OCI-LY7 (cell line): Measurements from ENCODE around the gene ENDOG. TPM values are rescaled to one million over a fixed set of nuclear protein-coding genes. Genes with fewer than 3 reads are reported as not detected.

Source experiments
- BruUV-seq: library from RNA; stranded (reverse); fragments of 400-500 nt; replicated peaks from 2 replicates; lab custom pipeline; 2021; lab: Mats Ljungman, UMichigan
- CTCF ChIA-PET: fragments of 300-600 bp; sonication (Branson Sonifier 250); formaldehyde crosslinking; loops from one replicate; lab custom pipeline; 2022; ENCODE audit warnings: antibody characterized with exemption; ENCODE audit not compliant: unreplicated experiment; lab: Charles Lee
- POLR2A ChIA-PET: fragments of 300-600 bp; sonication (Branson Sonifier 250); formaldehyde crosslinking; loops from one replicate; lab custom pipeline; 2022; ENCODE audit warnings: antibody characterized with exemption; lab: Charles Lee
- DNase-seq: peaks from one replicate; pipeline ENCODE4 v3.0.0-alpha.2; 2015; ENCODE audit warnings: low spot score
- H2AFZ ChIP-seq: fragments of 200-600 bp; sonication (generic), shearing (Covaris generic); 2 replicates; pipeline ENCODE4 v1.6.1; 2014; ENCODE audit warnings: mild to moderate bottlenecking, antibody characterized with exemption, low read length, moderate library complexity
- H3K27ac ChIP-seq: fragments of 200-600 bp; sonication (generic); 2 replicates; pipeline ENCODE4 v1.5.1; 2014; ENCODE audit warnings: mixed run types, low read depth, mild to moderate bottlenecking, moderate library complexity, low read length, inconsistent platforms; ENCODE audit not compliant: poor library complexity, severe bottlenecking
- H3K36me3 ChIP-seq: fragments of 200-600 bp; sonication (generic); 2 replicates; pipeline ENCODE4 v1.6.1; 2014; ENCODE audit warnings: mild to moderate bottlenecking, antibody characterized with exemption, low read length, moderate library complexity, mixed read lengths; ENCODE audit not compliant: insufficient read depth
- H3K4me1 ChIP-seq: fragments of 200-600 bp; sonication (generic); 2 replicates; pipeline ENCODE4 v1.5.1; 2014; ENCODE audit warnings: mild to moderate bottlenecking, low read length; ENCODE audit not compliant: insufficient read depth, poor library complexity, severe bottlenecking
- H3K4me2 ChIP-seq: fragments of 200-600 bp; sonication (generic); 2 replicates; pipeline ENCODE4 v1.6.1; 2014; ENCODE audit warnings: mild to moderate bottlenecking, low read length
- H3K4me3 ChIP-seq: fragments of 200-600 bp; sonication (generic); 2 replicates; pipeline ENCODE4 v1.5.1; 2014; ENCODE audit warnings: mild to moderate bottlenecking, low read depth, low read length; ENCODE audit not compliant: poor library complexity, severe bottlenecking
- H3K79me2 ChIP-seq: fragments of 200-600 bp; sonication (generic); 2 replicates; pipeline ENCODE4 v1.6.1; 2016; ENCODE audit warnings: low read depth, mild to moderate bottlenecking, low read length, moderate library complexity, mixed read lengths; ENCODE audit not compliant: insufficient read depth
- H3K9me2 ChIP-seq: fragments of 200-600 bp; sonication (generic); 2 replicates; pipeline ENCODE4 v1.6.1; 2016; ENCODE audit warnings: mild to moderate bottlenecking, low read length, mixed read lengths; ENCODE audit not compliant: insufficient read depth
- H3K9me3 ChIP-seq: fragments of 200-600 bp; sonication (generic); 2 replicates; pipeline ENCODE4 v1.6.1; 2014; ENCODE audit warnings: mild to moderate bottlenecking, mixed run types, low read length, mixed read lengths
- H4K20me1 ChIP-seq: fragments of 200-600 bp; sonication (generic); 2 replicates; pipeline ENCODE4 v1.6.1; 2014; ENCODE audit warnings: mild to moderate bottlenecking, antibody characterized with exemption, low read length, moderate library complexity, mixed read lengths; ENCODE audit not compliant: insufficient read depth
- CTCF ChIP-seq: fragments of 200-600 bp; sonication (generic); conservative IDR thresholded peaks from 2 replicates; pipeline ENCODE4 v1.5.1; 2014; ENCODE audit warnings: mild to moderate bottlenecking, antibody characterized with exemption, low read length, moderate library complexity, mixed read lengths
- EZH2phosphoT487 ChIP-seq: fragments of 200-600 bp; sonication (generic); IDR thresholded peaks from 2 replicates; pipeline ENCODE4 v1.6.1; 2018; ENCODE audit warnings: low read depth, borderline replicate concordance, mild to moderate bottlenecking, mixed run types, antibody characterized with exemption, low read length, moderate library complexity, mixed read lengths
- intact Hi-C: fragments of 100-400 bp; cut with micrococcal nuclease; formaldehyde crosslinking; loops from one replicate; pipeline ENCODE4 v1.10.0; 2022; ENCODE audit not compliant: unreplicated experiment
- total RNA-seq, 2 experiments: library from RNA; depleted of rRNA in 1 of 2; stranded (reverse); fragments of >200 nt in 1 of 2; shearing (Covaris generic) in 1 of 2; gene quantifications; 2 replicates each; pipeline ENCODE4 v1.2.3, GENCODE V29; 2014 to 2022

The ENDOG gene
- total RNA-seq, 2 experiments from 2014 or later, result 29.4 to 35.2 TPM

GRCh38 chr9:128860937-128861336, 42.6 kb downstream of the ENDOG start:
- Histone ChIP-seq H3K36me3 (0 out of 2 replicates have a peak, but pooled peaks cover 3% of the 10 kb centered on the region), H3K79me2 (no peaks in the 10 kb centered on the region), H2AFZ (no peak overlapping the region), H3K9me3 (no peaks in the 10 kb centered on the region), H3K4me3 (no peak overlapping the region), H3K9me2 (no peaks in the 10 kb centered on the region), H3K4me1 (peaks cover 4% of the 10 kb centered on the region), H3K27ac (no peak overlapping the region), H4K20me1 (no peaks in the 10 kb centered on the region), H3K4me2 (no peak overlapping the region)
- BruUV-seq, result TSS peak; percentile 36
- no peak for DNase-seq
- ChIA-PET CTCF (no interaction called here), POLR2A (no interaction called here)
- intact Hi-C loops, result loop anchor here (5.0 kb wide), 2 partner anchors 86 to 146 kb away; partner anchors contain the start of genes DOLK and NUP188
- TF ChIP-seq EZH2phosphoT487, result no peak
- no peak for TF ChIP-seq CTCF

- BruUV-seq, result no TSS peak
- POLR2A ChIA-PET, result interaction anchor here (0.8 to 1.3 kb wide), 2 partner anchors 67 to 167 kb away, joined by 3 to 6 read pairs; partner anchors contain the start of gene SH3GLB2
- peaks cover 4% of the 10 kb centered on the region for H3K4me1 ChIP-seq
- TF ChIP-seq EZH2phosphoT487 (no peak), CTCF (no peak)
- intact Hi-C loops, result loop anchor here (5.0 kb wide), 2 partner anchors 86 to 146 kb away; partner anchors contain the start of genes DOLK and NUP188
- CTCF ChIA-PET, result interaction anchor here (1.1 to 2.2 kb wide), 2 partner anchors 21 to 67 kb away, joined by 5 read pairs; no protein-coding TSS in a partner anchor
- no peaks in the 10 kb centered on the region for H3K9me2 ChIP-seq
- H3K27ac ChIP-seq, result no peak overlapping the region
- no peak for DNase-seq
- no peaks in the 10 kb centered on the region for H3K9me3 ChIP-seq
- no peak overlapping the region for H3K4me2 ChIP-seq
- H2AFZ ChIP-seq, result no peak overlapping the region
- H3K36me3 ChIP-seq, result 0 out of 2 replicates have a peak, but pooled peaks cover 3% of the 10 kb centered on the region
- no peaks in the 10 kb centered on the region for H4K20me1 ChIP-seq
- no peak overlapping the region for H3K4me3 ChIP-seq
- H3K79me2 ChIP-seq, result no peaks in the 10 kb centered on the region
Observed at GRCh38 chr9:128861501-128861900, 43.2 kb downstream of the ENDOG start.

GRCh38 chr9:128862401-128862851, 44.1 kb downstream of the ENDOG start:
- Histone ChIP-seq H3K27ac (no peak overlapping the region), H3K4me1 (peaks cover 4% of the 10 kb centered on the region), H3K9me3 (no peaks in the 10 kb centered on the region), H4K20me1 (no peaks in the 10 kb centered on the region), H3K79me2 (no peaks in the 10 kb centered on the region), H3K36me3 (0 out of 2 replicates have a peak, but pooled peaks cover 3% of the 10 kb centered on the region), H3K4me2 (no peak overlapping the region), H3K9me2 (no peaks in the 10 kb centered on the region), H2AFZ (no peak overlapping the region), H3K4me3 (no peak overlapping the region)
- no peak for DNase-seq
- TF ChIP-seq CTCF (no peak), EZH2phosphoT487 (no peak)
- ChIA-PET CTCF (interaction anchor here (1.1 to 2.2 kb wide), 2 partner anchors 20 to 66 kb away, joined by 5 read pairs; no protein-coding TSS in a partner anchor), POLR2A (interaction anchor here (0.6 to 1.3 kb wide), 2 partner anchors 54 to 66 kb away, joined by 3 to 6 read pairs; no protein-coding TSS in a partner anchor)
- BruUV-seq, result no TSS peak
- intact Hi-C loops, result loop anchor here (5.0 kb wide), 2 partner anchors 85 to 145 kb away; partner anchors contain the start of genes DOLK and NUP188
